GM19023 (cell line): ENCODE results near the gene IBTK.
A peak's percentile ranks its signal among the peaks of the same experiment; 100 is the strongest.
"Not testable (repeated sequence)": the region's sequence is repeated elsewhere in the genome, so short reads cannot be mapped to it uniquely, and the experiment has no call there.

Experiments used
- ATAC-seq: cut with Tn5 transposase; IDR thresholded peaks from one replicate; pipeline ENCODE4 v1.9.1; 2021; ENCODE audit warnings: mild to moderate bottlenecking, moderate library complexity; ENCODE audit not compliant: unreplicated experiment

IBTK gene

DNA sequence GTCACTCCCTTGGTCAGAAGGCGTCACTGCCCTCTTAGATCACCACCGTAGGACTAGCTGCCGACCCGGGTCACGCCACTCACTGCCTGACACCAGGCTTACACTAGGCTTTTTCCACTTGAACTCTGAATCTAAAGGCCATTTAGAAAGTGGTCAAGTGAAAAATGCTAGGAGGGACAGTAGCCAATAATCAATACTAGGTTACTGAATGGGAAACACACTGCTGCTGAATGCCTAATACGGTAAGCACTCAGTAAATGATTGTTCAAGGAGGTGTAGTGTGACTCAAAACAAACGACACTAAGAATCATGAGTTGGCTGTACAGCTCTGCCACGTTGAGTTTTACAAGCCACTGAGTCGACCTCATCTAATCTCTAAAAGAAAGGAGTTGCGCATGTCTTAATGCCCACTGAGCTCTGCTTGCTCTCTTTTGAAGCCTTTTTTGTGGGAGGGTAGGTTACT lies 760 bp upstream of the IBTK start:
- ATAC-seq: peak; percentile 41

DNA sequence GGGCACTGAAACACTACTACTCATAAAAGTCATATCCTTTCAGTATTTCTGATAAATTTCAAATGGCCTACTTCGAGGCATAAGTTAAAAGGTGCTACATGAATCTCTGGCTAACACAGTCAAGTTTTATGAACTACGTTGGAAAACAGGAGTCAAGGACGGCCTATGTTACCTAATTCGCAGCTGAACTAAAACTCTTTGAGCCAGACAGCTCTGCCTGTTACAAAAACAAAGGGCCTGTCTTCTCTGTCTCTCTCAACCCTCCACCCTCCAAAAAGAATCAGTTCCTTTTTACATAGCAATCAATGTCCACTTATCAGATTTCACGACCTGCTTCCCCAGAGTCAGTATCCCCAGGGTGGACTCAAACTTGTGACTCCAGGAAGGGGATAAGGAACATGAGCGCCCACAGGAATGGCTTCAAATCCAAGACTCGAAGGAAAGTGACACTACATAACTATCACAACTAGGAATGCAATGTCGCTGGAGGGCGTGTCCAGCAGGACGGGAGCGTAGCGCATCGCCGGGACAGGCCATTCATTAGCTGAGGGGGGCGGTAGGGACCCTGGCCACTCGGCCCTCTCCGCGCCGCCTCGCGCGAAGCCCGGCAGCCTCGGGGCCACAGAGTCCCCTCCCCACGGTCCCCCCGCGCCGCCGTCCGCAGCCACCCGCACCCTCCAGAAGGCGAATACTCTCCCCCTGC lies 591 bp downstream of the IBTK start:
- peak; percentile 35 for ATAC-seq

DNA sequence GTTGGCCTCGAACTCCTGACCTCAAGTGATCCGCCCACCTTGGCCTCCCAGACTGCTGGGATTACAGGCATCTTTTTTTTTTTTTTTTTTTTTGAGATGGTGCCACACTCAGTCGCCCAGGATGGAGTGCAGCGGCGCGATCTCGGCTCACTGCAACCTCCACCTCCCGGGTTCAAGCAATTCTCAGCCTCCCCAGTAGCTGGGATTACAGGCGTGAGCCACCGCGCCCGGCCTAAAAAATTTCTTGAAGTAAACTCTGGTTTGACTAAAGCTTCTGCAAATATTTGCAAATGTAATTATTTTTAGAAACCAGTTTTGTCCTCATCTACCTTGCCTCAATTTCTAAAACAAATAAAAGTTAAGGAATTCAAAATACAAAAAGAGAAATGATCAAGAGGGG lies 1.2 kb downstream of the IBTK start:
- ATAC-seq: no peak

GRCh38 chr6:82245376-82245775 lies 2.2 kb downstream of the IBTK start:
- ATAC-seq: no peak

DNA sequence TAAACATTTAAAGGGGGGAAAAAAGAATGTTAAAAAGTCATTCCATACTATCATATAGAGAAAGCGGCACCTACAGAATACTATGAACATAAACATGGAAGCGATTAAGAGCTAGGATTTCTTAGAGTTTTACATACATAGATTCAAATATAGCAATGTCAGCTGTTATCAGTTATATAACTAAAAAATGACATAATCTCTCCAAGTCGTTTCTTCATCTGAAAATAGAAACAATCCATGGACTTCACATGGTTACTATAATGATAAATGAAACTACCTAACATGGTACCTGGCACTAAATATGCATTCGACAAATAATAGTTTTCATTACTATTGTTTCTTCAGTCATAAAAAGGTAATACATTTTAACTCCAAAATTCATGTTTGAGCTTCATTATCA lies 3.7 kb downstream of the IBTK start:
- no peak for ATAC-seq

- no peak for ATAC-seq
These were observed 7.4 kb downstream of the IBTK start for GRCh38 chr6:82240186-82240585.

GRCh38 chr6:82239597-82239996 lies 7.9 kb downstream of the IBTK start:
- ATAC-seq: no peak

DNA sequence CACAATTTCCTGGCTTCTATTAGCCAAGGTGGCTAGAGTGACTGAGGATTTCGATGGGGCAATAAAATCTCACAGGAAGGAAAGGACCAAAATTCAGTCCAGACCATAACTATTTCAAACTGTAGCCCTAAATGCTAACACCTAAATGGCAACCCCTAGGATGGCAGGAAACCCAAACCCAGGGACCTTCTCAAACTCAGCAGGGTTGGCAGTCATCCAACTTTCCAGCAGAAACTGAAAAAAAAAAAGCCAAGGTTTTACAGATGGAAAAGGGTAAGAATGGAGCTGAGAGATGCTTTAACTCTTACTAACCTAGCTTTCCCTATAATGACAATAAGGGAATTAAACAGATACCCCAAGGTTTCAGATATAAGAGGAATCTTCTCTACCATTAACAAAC lies 10.5 kb downstream of the IBTK start:
- ATAC-seq: no peak

DNA sequence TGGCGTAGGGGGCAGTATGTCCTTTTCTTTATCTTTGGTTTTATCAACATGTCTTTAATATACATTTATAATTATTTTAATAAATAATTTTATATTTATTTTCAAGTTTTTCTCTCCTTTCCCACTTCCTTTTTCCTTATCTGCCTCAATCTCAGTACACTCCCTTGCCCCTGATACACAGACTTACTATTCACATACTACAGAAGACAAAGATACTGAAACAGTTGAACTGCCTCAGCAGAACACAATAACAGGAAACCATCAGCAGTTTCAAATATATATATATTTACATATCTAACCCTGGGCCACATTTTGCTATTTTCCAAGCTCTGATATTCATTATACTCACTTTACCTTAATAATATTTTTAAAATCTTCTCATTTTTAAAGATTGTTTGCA lies 19.8 kb downstream of the IBTK start:
- ATAC-seq: peak; percentile 78

DNA sequence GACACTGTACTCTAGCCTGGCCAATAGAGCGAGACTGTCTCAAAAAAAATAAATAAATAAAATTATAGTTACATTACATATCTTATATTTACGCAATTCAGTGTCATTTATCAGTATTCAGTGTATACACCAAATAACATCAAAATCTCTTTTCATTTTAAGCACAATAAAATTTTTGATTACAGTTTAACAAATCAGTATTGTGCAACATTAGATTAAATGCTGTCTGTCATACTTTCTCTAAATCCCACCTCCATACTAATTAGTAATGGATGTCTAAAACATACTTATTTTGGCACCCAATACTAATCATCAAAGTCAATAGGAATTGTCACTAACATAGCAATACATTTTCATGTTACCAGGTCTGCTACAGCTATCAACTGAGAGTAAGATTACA lies 27.4 kb downstream of the IBTK start:
- ATAC-seq: no peak

- ATAC-seq: peak; percentile 84
These were observed 30.4 kb downstream of the IBTK start for GRCh38 chr6:82217018-82217586.

DNA sequence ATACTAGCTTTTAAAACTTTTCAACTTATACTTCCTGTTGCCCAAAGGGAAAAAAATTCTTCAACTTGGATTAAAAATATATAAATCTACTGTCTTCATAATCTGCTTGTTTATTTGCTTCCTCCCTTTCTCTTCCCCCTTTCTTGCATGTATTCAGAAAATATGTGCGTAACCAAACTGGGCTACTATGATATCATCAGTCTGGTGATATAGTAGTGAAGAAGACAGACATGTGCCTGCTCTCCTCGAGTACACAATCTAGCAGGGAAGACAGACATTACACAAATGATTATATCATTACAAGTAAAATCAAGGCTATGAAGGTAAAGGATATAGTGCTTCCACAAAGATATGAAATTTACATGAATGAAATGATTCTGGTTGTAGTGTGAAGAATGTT lies 31.0 kb downstream of the IBTK start:
- no peak for ATAC-seq

DNA sequence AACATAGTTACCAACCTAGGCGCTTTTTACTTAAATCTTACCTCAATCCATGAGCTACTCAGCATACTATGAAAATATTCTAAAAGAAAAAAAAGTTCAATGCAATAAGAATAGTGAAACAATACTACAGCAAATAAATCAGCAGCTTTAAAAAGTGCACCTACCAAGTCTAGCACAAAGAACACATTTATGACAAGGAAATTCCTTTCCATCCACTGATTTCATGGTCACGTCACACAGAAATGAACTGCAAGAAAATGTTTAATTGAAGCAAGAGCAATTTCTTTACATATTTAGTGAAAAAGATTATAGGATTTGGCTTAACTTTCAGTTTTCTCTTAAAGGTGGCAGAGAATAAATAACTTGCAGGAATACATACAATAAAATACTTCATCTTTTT lies 36.2 kb downstream of the IBTK start:
- ATAC-seq: no peak

- ATAC-seq: no peak
These were observed 38.6 kb downstream of the IBTK start for GRCh38 chr6:82208913-82209312.

GRCh38 chr6:82205930-82206392 lies 41.6 kb downstream of the IBTK start:
- no peak for ATAC-seq

DNA sequence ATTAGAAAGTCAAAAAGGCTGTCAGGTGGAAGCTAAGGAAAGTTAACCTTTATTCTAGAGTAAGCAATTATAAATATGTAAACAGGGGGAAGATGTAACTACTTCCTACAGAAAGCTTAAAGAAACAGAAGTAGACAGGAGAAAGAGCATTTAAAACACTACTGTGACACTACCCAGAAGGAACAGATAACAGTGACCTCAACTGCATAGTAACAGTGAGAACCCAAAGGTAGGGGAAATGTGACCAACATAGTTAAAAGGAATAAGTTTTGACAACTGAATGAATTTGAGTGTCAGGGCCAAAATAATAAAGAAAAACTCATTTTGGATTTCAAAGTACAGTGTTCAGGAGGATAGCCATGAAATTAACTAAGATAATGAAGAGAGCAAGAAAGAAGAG lies 43.5 kb downstream of the IBTK start:
- ATAC-seq: no peak

DNA sequence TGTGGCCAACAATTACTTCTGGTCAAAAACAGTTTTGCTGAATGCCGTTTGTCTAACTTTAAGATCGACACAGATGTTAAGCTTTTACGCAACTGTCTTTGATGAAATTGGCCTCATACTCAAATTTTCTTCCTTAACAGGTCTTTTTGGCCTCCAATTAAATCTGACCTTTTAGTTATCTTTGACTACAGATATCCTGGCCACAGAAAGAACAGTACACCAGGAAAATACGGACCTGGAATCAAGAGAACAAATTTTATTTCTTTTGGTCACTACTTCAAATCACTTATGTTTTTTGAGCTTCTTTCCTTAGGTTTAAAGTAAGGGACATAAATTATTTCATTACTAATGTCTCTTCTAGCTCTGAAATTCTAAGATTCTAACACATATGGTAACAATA lies 49.8 kb downstream of the IBTK start:
- ATAC-seq: no peak

- ATAC-seq: not testable (repeated sequence)
These were observed 50.3 kb downstream of the IBTK start for GRCh38 chr6:82197245-82197644.

DNA sequence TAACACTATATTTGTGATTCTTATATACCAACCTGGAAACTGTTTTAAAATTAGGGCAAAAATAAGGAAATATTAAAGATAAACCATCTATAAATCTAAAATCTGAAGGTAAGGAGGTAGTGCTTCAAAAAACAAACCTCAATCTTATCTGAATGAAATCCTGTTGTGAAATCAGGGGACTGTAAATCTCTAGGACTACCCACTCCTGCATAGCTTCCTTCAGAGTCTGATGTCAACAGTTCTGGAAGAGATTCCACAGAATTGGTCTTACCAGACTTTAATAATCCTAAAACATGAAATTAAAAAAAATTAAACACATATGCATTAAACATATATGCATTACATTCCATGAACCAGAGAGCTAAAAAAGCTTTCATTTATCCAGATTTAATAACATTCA lies 51.4 kb downstream of the IBTK start:
- no peak for ATAC-seq

GRCh38 chr6:82195619-82196018 lies 51.9 kb downstream of the IBTK start:
- no peak for ATAC-seq

DNA sequence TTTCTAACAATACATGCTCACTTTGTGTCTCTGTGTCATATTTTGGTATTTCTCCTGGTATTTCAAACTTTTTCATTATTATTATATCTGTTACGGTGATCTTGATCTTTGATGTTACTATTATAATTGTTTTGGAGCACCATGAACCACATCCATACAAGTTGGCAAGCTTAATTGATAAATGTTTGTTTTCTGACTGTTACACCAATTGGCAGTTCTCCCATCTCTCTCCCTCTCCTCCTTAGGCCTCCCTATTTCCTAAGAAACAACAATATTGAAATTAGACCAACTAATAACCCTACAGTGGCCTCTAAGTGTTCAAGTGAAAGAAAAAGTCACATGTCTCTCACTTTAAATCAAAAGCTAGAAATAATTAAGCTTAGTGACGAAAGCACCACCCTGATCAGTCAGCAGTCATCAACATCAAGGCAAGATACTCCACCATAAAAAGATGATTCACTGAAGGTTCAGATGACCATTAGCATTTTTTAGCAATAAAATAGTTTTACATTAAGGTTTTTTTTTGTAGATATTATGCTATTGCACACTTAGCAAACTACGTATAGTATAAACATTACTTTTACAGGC lies 61.5 kb downstream of the IBTK start:
- ATAC-seq: no peak

- no peak for ATAC-seq
These were observed 63.8 kb downstream of the IBTK start for GRCh38 chr6:82183642-82184282.
